NCI-H524 treated with DMSO at 0.1 percent for 48 hours (cell line): ENCODE measurements around the gene CD52.
A peak's percentile ranks its signal among the peaks of the same experiment; 100 is the strongest.
"Not testable (repeated sequence)": the region's sequence is repeated elsewhere in the genome, so short reads cannot be mapped to it uniquely, and the experiment has no call there.

Experiments used
- DNase-seq: peaks from one replicate; lab custom pipeline; 2025; lab: John Stamatoyannopoulos, UW

The CD52 gene

GRCh38 chr1:26284597-26285347 lies 33.0 kb upstream of the CD52 start:
- no peak for DNase-seq

- DNase-seq: no peak
Observed at GRCh38 chr1:26285366-26286063, 32.2 kb upstream of the CD52 start.

DNA sequence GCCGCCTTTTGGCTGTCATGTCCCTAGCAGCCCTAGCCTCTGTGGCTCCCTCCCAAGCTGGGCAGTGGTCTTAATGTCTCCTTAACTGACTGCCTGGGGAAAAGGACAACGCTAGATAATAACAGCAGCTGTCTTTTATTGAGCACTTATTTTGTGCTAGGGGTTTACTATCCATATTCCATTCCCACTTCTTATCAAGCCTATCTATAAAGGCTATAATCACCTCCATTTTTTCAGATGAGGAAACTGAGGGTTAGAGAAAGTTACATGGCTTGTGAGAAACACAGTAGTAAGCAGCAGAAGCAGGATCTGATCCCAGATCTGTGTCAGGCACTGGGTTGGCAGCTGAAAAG lies 31.7 kb upstream of the CD52 start:
- DNase-seq: no peak

DNA sequence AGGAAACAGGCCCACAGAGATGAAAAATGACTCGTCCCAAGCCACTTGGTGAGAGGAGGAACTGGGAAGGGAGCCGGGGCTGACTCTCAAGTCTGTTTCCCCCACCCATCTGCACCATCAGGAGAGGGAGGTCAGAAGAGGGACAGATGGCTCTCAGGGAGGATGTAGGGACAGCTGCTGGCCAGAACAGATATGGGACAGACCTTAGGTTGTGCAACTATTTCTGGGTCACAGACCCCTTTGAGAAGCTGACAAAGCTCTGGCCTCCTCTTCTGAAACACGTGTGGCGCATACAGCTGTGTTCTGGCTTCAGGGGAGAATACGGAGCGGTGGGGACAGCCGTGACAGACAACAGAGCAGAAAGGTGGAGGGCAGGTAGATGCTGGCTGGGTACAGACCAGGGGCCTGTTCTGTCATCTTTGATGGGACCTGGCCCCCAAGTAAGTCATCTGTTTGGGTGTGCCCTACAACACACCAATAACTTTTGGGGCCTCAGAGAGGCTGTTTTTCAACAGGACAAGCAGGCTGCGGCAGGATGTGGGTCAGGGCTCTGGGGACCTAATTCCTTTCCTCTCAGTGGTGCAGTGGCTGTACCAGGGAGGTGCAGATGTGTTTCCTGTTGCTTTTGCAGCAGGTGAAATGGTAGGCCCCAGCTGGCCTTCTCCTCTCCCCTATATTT lies 30.6 kb upstream of the CD52 start:
- peak; percentile 65 for DNase-seq

- DNase-seq: no peak
Observed at GRCh38 chr1:26287811-26288210, 29.9 kb upstream of the CD52 start.

- no peak for DNase-seq
Observed at GRCh38 chr1:26288311-26288941, 29.3 kb upstream of the CD52 start.

DNA sequence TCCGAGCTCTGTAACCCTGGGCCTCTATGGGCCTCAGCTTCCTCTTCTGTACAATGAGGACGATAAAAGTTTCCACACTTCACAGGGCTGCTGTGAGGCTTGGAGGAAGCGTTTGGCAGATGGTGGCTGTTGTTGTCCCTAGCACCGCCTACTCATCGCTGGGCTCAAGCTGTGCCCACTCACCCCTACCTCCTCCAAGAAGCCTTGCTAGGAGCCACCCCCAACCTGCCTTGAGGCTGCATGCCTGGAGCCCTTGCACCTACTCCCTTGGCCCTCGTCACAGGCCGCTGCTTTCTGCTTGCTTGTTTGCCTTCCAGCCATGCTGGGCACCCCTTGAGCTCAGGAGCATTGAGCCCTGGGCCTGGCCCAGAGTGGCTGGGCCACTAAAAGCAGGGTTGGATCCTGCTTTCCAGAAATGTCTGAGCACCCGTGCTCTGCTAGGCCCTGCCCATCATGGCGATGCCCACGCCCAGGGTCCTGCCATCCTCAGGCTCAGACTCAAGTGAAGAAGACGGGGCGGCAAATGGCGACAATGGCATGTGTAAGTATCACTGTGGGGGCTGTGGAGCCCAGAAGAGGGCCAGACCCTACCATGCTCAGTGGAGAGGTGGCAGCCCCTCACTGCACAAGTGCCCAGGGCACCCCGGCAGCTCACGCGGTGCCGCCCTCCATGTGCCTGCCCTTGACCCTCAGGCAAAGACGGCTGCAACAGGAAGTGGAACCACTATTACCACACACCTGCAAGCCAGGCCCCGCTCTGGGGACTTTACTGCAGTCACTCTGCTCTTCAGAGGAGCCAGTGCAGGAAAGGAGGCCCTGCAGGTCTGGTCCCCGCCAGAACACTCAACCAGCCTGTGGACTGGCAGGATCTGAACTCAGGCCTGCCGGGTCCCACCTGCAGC lies 28.3 kb upstream of the CD52 start:
- DNase-seq: peak; percentile 78

DNA sequence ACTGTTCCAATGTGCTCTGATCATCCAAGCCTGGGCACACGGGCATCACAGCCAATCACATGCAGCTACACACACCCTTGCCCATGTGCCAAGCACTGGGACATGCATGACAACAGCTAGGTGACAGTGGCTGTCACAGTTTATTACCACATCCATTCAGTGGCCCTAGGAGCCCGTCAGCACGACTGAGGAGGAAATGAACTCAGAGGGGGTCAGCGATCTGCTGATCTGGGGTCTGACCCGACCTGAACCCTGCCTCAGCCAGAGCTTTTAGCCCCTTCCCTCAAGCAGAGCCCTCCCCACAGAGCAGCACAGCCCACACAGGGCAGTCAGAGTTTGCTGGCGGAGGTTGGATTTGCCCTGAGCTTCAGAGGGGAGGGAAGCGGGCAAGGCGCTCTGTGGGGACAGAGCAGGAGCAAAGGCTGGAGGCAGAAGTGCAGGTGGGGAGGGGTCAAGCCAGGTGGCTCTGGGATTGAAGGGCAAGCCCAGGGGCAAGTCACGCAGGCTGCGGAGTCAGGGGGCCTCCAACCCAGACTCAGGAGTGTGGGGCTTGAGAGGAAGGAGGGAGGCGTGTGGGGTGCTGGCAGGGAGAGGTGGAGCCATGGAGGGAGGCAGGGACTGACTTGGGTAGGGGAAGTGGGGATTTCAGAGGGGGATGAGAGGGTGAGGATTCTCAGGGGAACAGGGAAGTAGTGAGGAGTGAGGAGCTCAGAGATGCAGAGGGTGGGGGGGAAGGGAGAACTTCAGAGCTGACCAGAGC lies 27.5 kb upstream of the CD52 start:
- DNase-seq: no peak

GRCh38 chr1:26290882-26291261 lies 26.9 kb upstream of the CD52 start:
- DNase-seq: no peak

DNA sequence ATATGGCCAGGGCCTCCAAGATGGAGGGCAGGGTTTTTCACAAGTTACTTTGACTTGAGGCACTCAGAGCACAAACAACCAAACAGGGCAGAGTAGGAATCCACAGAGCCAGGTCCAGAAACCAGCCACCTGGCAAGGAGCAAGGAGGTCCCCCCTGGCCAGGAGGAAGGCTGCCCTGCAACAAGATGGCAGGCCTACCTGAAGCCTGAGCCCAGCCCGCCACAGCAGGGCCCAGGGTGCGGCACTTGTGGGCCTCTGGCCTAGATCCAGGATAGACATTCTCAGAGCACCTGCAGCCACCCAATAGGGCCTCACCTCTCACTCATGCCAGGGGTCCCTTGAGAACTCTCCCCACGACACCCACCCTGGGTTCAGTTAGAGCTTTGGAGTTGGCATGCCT lies 26.3 kb upstream of the CD52 start:
- no peak for DNase-seq

DNA sequence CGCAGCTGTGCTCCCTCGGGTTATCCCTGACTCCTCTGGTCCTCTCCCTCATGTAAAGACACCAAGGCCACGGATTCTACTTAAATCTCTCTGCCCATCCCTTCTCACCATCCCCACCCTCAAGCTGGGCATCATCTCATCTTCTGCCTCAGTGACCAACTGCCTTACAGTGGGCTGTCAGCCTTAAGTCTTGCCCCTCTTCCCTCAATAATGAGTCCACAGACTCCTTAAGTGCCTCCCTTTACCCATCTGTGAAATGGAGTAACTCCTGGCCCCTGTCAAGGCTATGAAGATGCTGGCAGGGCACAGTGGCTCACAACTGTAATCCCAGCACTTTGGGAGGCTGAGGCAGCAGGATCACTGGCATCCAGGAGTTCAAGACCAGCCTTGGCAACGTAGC lies 25.8 kb upstream of the CD52 start:
- no peak for DNase-seq

- not testable (repeated sequence) for DNase-seq
Observed at GRCh38 chr1:26292735-26293134, 25.0 kb upstream of the CD52 start.

DNA sequence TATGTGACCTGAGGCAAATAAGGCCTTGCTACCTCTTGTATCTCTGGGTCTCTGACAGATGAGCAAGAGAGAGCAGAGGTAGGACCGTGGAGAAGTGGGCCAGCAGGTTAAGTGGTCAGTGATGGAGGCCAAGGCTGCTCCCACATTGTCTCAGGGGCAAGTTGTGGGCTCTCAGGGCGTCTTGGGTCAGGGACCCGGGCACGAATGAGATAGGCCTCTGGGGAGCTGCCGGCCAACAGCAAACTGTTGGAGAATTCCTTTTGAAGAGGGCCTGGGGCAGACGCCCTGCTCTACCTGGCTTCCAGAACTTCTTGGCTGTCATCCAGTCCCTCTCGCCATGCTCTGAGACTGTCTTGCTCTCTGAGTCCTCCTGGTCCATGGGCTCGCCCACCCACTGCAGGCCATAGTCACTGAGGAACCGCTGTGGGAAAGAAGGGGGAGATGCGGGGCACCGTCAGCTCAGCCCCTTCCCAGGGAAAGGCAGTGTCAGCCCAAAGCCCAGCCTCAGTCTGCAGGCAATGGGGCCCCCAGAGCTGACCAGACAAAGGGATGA lies 23.8 kb upstream of the CD52 start:
- no peak for DNase-seq

DNA sequence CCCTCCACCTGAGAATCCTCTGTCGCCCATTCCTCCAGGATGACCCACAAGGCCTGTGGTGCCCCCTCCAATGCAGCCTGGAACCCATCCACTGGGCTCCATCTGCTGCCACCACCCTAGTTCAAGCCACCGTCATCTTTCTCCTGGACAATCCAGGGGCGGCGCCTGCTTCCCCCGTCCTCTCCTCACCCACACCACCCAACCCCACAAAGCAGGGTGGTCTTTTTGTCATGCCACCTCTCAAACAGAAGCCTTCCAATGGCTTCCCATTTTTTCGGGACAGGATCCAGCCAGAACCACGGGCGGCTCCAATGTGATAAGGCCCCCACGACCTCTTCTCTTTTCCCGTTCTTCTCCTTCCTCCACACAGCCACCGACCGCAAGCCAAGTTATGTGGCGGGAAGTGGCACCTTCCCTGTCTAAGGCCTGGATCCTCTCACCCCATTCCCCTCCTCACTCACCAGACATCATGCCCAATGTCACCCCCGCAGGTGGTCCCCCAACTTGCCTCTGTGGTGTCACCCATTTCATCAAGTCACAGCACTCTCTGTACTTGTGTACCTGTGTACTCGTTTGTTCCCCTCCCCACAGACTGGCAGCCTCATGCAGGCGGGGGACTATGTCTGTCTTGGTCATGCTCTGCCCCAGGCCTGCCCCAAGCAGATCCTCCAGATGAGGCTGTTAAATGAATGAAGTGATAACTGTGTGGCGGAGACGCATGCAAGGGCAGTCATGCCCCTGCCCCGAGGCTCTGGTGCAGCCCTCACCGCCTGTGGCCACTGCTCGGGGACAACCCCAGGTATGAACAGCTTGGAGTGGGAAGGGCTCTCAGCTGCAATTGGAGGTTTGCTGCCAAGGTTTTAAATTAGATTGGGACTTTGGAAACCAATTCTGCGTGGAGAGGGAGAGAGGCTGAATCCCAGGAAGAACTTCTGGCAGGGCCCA lies 22.3 kb upstream of the CD52 start:
- no peak for DNase-seq

- DNase-seq: no peak
Observed at GRCh38 chr1:26296340-26297056, 21.3 kb upstream of the CD52 start.

DNA sequence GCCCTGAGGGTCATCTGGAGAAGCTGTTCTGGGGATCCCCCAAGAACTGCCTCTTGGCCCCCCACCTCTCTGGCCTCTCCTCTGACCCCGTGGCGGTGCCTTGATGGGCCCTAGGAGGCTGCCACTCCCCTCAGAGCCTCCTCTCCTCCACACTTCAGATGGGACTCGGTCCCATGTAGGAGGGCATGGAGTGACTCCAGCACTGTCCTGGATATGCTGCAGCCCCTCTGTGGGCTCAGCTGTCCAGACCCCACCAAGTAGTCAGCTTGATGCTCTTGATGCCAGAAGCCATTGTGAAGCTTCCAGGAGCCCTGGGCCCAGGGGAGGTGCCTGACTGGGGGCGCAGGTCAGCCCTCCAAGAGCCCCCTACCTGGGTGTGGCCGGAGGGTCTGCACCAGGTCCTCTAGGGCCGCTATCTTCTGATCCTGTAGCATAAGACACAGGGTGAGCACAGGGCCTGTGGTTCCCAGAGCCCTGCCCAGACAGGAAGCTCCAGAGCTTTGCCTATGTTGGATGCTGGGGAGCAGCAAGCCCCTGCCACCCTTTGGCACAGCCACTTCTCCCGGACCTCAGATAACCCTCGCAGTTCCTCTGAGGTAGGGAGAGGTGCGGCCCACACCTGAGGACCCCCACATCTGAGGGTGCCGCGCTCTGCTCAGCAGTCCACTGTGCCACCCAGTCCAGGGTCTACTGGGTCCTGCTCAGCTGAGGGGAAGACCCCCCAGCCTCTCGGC lies 20.5 kb upstream of the CD52 start:
- DNase-seq: no peak

DNA sequence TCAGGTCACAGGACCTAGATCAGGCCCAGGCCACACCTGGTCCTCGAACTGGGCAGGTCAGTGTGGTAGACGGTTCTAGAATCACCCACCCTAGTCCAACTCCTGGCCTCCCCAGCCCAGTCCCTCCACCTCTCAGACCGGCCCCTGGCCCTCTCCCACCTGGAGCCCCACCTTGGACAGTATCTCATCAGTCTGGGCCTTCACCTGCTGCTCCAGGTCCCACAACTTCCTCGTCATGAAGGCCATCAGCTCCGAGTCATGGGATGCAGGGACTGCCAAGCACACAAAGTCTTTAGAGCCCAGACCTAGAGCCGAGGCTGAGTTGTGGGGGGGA lies 20.0 kb upstream of the CD52 start:
- DNase-seq: no peak

GRCh38 chr1:26300578-26301275 lies 17.0 kb upstream of the CD52 start:
- DNase-seq: no peak
